Stomach (tissue), 4 donors: ENCODE measurements around the gene MYDGF.

ENCODE experiments used
- CTCF ChIP-seq, 7 experiments: fragments of 450-650 bp in 4 of 7; fragments of 200-600 bp in 3 of 7; sonication (generic) in 3 of 7; IDR thresholded peaks; one replicate each; pipeline ENCODE4 v1.5.1; 2016 to 2019; ENCODE audit warnings: antibody characterized with exemption in 7 of 7, control low read depth in 2 of 7, mild to moderate bottlenecking in 1 of 7
- POLR2A ChIP-seq, 4 donors: fragments of 450-650 bp; IDR thresholded peaks; one replicate each; pipeline ENCODE4 v1.6.1; 2016; ENCODE audit warnings: antibody characterized with exemption in 4 of 4, control low read depth in 2 of 4, mild to moderate bottlenecking in 1 of 4, moderate library complexity in 1 of 4

- TF ChIP-seq CTCF (IDR thresholded peaks at IDR 0.05): no peak
- TF ChIP-seq POLR2A (IDR thresholded peaks at IDR 0.05): no peak
Observed at GRCh38 chr19:4641132-4641531, 29.0 kb downstream of the MYDGF start.
